CD4-positive, alpha-beta T cell (primary cell): Measurements from ENCODE around the gene CCSER1. TPM values are rescaled to one million over a fixed set of nuclear protein-coding genes. Genes with fewer than 3 reads are reported as not detected.

ENCODE experiments used
- ATAC-seq: fragments of 200-7000 bp; cut with Tn5 transposase; one replicate; pipeline ENCODE4 v1.10.0; 2022; ENCODE audit warnings: mild to moderate bottlenecking; ENCODE audit not compliant: poor library complexity
- CTCF ChIA-PET: fragments of 350-600 bp; sonication (Branson Sonifier 250); formaldehyde crosslinking; loops from one replicate; lab custom pipeline; 2021; ENCODE audit warnings: antibody characterized with exemption, inconsistent platforms; lab: Charles Lee
- POLR2A ChIA-PET: fragments of 350-600 bp; sonication (Branson Sonifier 250); formaldehyde crosslinking; loops from one replicate; lab custom pipeline; 2021; ENCODE audit warnings: antibody characterized with exemption, inconsistent platforms; lab: Charles Lee
- DNase-seq, 14 experiments: peaks; one replicate each; pipeline ENCODE4 v3.0.0-alpha.2; 2013 to 2020; ENCODE audit warnings: mixed read lengths in 2 of 14
- H3K27ac ChIP-seq, 2 donors: one replicate each; pipeline versions ENCODE4 v1.5.1 to v1.7.0; 2013; ENCODE audit warnings: low read length in 2 of 2, low read depth in 1 of 2, mild to moderate bottlenecking in 1 of 2
- H3K27me3 ChIP-seq, 2 experiments: 1 replicate in 1 of 2; 2 replicates in 1 of 2; pipeline versions ENCODE4 v1.6.1 to v1.7.0; 2013; ENCODE audit warnings: low read length in 2 of 2, control low read depth in 1 of 2, mild to moderate bottlenecking in 1 of 2, moderate library complexity in 1 of 2; ENCODE audit not compliant: insufficient read depth in 2 of 2, control insufficient read depth in 1 of 2
- H3K36me3 ChIP-seq: one replicate; pipeline ENCODE4 v1.6.1; 2013; ENCODE audit warnings: low read length, control low read depth; ENCODE audit not compliant: insufficient read depth
- H3K4me1 ChIP-seq: one replicate; pipeline ENCODE4 v1.6.1; 2013; ENCODE audit warnings: low read length, control low read depth; ENCODE audit not compliant: insufficient read depth
- H3K4me3 ChIP-seq: one replicate; pipeline ENCODE4 v1.5.1; 2013; ENCODE audit warnings: mild to moderate bottlenecking, low read length, moderate library complexity
- H3K9me3 ChIP-seq, 2 experiments: 1 replicate in 1 of 2; 2 replicates in 1 of 2; pipeline versions ENCODE4 v1.6.1 to v1.7.0; 2013; ENCODE audit warnings: low read length in 2 of 2, mild to moderate bottlenecking in 2 of 2, control low read depth in 1 of 2, moderate library complexity in 1 of 2; ENCODE audit not compliant: control insufficient read depth in 1 of 2, insufficient read depth in 1 of 2
- H3K27ac Mint-ChIP-seq: one replicate; pipeline ENCODE4 v1.8.0; 2020; ENCODE audit warnings: mixed read lengths
- H3K27me3 Mint-ChIP-seq: one replicate; pipeline ENCODE4 v1.8.0; 2021; ENCODE audit warnings: mixed read lengths
- H3K36me3 Mint-ChIP-seq: one replicate; pipeline ENCODE4 v1.8.0; 2021; ENCODE audit warnings: low read depth, mixed read lengths
- H3K4me1 Mint-ChIP-seq: one replicate; pipeline ENCODE4 v1.8.0; 2021; ENCODE audit warnings: low read depth, mixed read lengths
- H3K4me3 Mint-ChIP-seq: one replicate; pipeline ENCODE4 v1.8.0; 2020; ENCODE audit warnings: mild to moderate bottlenecking, mixed read lengths
- H3K9me3 Mint-ChIP-seq: one replicate; pipeline ENCODE4 v1.8.0; 2020; ENCODE audit warnings: mixed read lengths
- intact Hi-C, 2 experiments: fragments of 100-400 bp; cut with DNase I in 1 of 2; cut with micrococcal nuclease in 1 of 2; formaldehyde crosslinking; loops; one replicate each; pipeline versions ENCODE4 v1.15.1 to v1.9.0; 2023 to 2025; cut with DNase I, micrococcal nuclease
- total RNA-seq, 174 experiments: library from RNA in 2 of 174; stranded (reverse) in 2 of 174; gene quantifications; one replicate each; pipeline ENCODE4 v1.2.3 and lab custom pipeline; 2021 to 2026
- TF ChIP-seq, protein P1 (sequence below): fragments of 200-600 bp; IDR thresholded peaks from one replicate; pipeline ENCODE4 v1.8.0; 2022; ENCODE audit warnings: antibody characterized with exemption, mild to moderate bottlenecking

Gene CCSER1
- total RNA-seq, 2 experiments from 2014 or later = 0.36 to 0.71 TPM

DNA sequence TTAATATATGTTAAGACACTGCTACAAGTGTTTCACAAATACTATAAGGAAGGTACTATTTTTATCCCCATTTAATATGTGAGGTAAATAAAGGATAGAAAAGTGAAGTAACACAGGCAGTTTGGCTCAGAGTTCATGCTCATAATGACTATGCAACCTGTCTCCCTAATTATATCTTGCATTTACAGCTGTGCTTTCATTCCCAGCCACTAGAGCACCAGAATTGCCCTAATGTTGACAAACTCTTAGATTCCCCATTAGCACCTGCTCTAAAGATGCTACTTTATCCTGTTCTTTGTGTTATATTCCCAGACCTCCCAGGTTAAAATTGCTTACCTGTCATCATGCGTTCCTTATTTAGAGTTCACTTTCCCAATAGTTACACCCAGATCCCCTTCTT, 833.6 kb downstream of the CCSER1 start:
- no peaks in the 10 kb centered on the region for H3K36me3 ChIP-seq
- no peak overlapping the region for H3K27ac ChIP-seq
- no peak for DNase-seq
- no peak for ATAC-seq
- H3K4me3 ChIP-seq = no peak overlapping the region
- Mint-ChIP-seq H3K36me3 (no peaks in the 10 kb centered on the region), H3K4me3 (no peak overlapping the region), H3K27ac (no peak overlapping the region), H3K27me3 (no peaks in the 10 kb centered on the region), H3K4me1 (no peaks in the 10 kb centered on the region), H3K9me3 (peaks cover 8% of the 10 kb centered on the region)
- H3K4me1 ChIP-seq = no peaks in the 10 kb centered on the region
- TF ChIP-seq, protein P1, sequence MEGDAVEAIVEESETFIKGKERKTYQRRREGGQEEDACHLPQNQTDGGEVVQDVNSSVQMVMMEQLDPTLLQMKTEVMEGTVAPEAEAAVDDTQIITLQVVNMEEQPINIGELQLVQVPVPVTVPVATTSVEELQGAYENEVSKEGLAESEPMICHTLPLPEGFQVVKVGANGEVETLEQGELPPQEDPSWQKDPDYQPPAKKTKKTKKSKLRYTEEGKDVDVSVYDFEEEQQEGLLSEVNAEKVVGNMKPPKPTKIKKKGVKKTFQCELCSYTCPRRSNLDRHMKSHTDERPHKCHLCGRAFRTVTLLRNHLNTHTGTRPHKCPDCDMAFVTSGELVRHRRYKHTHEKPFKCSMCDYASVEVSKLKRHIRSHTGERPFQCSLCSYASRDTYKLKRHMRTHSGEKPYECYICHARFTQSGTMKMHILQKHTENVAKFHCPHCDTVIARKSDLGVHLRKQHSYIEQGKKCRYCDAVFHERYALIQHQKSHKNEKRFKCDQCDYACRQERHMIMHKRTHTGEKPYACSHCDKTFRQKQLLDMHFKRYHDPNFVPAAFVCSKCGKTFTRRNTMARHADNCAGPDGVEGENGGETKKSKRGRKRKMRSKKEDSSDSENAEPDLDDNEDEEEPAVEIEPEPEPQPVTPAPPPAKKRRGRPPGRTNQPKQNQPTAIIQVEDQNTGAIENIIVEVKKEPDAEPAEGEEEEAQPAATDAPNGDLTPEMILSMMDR = no peak
- ChIA-PET POLR2A (no interaction called here), CTCF (no interaction called here)
- intact Hi-C loops = no loop called here
- peaks cover 0 to 4% of the 10 kb centered on the region in 2 experiments for H3K9me3 ChIP-seq
- no peaks in the 10 kb centered on the region for H3K27me3 ChIP-seq

DNA sequence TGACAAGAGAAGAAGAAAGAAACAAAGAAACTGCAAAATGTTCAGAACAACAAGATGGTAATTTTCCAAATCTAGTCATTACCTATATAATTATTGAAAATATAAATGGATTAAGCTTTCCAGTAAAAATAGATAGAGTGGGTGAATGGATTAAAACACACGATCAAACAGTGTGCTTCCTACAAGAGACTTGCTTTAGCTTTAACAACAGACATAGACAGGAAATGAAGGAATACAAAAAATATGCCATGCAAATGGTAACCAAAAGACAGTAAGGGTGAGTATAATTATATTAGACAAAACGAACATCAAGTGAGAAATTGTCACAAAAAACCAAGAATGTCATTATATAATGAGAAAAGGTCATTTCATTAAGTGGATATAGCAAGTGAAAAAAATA, 842.8 kb downstream of the CCSER1 start:
- Mint-ChIP-seq H3K36me3 (no peaks in the 10 kb centered on the region), H3K4me1 (no peaks in the 10 kb centered on the region), H3K9me3 (peaks cover 4% of the 10 kb centered on the region), H3K4me3 (no peak overlapping the region), H3K27me3 (no peaks in the 10 kb centered on the region), H3K27ac (no peak overlapping the region)
- Histone ChIP-seq H3K4me1 (no peaks in the 10 kb centered on the region), H3K4me3 (no peak overlapping the region), H3K27ac (no peak overlapping the region), H3K27me3 (no peaks in the 10 kb centered on the region), H3K36me3 (no peaks in the 10 kb centered on the region), H3K9me3 (no peaks in the 10 kb centered on the region)
- POLR2A ChIA-PET = no interaction called here
- DNase-seq (no peak), ATAC-seq (no peak)
- CTCF ChIA-PET = no interaction called here
- TF ChIP-seq, protein P1 = no peak
- intact Hi-C loops = no loop called here

DNA sequence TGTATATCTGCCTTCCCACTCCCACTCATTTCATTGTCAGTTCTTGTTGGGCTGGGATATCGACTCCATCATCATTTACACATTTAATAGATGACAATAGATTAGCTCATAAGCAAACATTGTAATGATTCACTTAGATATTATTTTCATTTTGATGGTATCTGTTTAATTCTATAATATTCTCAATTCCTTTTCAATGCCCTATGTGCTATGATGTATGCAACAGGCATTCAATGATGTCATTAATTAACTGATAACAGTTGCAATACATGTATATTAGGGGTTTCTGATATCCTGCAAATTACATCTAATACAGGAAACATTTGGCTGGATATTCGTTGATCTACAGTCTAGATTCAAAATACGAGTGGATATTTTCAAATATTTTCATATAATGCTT, 850.5 kb downstream of the CCSER1 start:
- intact Hi-C loops = no loop called here
- DNase-seq (no peak), ATAC-seq (no peak)
- H3K27ac ChIP-seq = no peak overlapping the region
- H3K27ac Mint-ChIP-seq = no peak overlapping the region
- H3K27me3 Mint-ChIP-seq = no peaks in the 10 kb centered on the region
- TF ChIP-seq, protein P1 = no peak
- no peaks in the 10 kb centered on the region for H3K36me3 Mint-ChIP-seq
- no peak overlapping the region for H3K4me3 ChIP-seq
- no peak overlapping the region for H3K4me3 Mint-ChIP-seq
- ChIA-PET CTCF (no interaction called here), POLR2A (no interaction called here)
- H3K4me1 ChIP-seq = no peaks in the 10 kb centered on the region
- no peaks in the 10 kb centered on the region for H3K36me3 ChIP-seq
- H3K9me3 Mint-ChIP-seq = peaks cover 3% of the 10 kb centered on the region
- H3K9me3 ChIP-seq = peaks cover 0 to 5% of the 10 kb centered on the region in 2 experiments
- no peaks in the 10 kb centered on the region for H3K4me1 Mint-ChIP-seq
- no peaks in the 10 kb centered on the region for H3K27me3 ChIP-seq
